ENCODE data around the gene COG5.

COG5 gene

GRCh38 chr7:107304636-107305035 is 259.1 kb downstream of the COG5 start:
- TF ChIP-seq ZNF112 (tag by site-specific recombination; IDR thresholded peaks at IDR 0.05) (no peak), SP7 (tag by site-specific recombination; IDR thresholded peaks at IDR 0.05) (no peak), ZNF501 (tag by site-specific recombination; IDR thresholded peaks at IDR 0.05) (no peak)

GRCh38 chr7:107304063-107304462 is 259.7 kb downstream of the COG5 start:
- Histone ChIP-seq H3K4me3 (ENCODE audit: low read depth, low read length) (no peak overlapping the region), H3K27ac (ENCODE audit: extremely low read depth, low read depth, low read length) (no peak overlapping the region), H3K36me3 (ENCODE audit: control insufficient read depth in 2 of 2, insufficient read depth in 1 of 2, low read length in 2 of 2) (no peaks in the 10 kb centered on the region), H3K9me3 (ENCODE audit: control insufficient read depth, insufficient read depth, low read depth, low read length) (no peaks in the 10 kb centered on the region), H3K4me1 (ENCODE audit: control insufficient read depth, insufficient read depth, low read length) (no peaks in the 10 kb centered on the region)
- ChIA-PET CTCF (no interaction called here), POLR2A (no interaction called here)
- TF ChIP-seq ZNF292 (tag by site-specific recombination; IDR thresholded peaks at IDR 0.05; ENCODE audit: borderline replicate concordance, low read depth): no peak

More at GRCh38 chr7:107304636-107305035, 259.1 kb downstream of the COG5 start:
- ChIA-PET POLR2A (no interaction called here), CTCF (interaction anchor here (0.6 kb wide), 1 partner anchor 1392 kb away, joined by 3 read pairs; no protein-coding TSS in a partner anchor)
- no peaks in the 10 kb centered on the region for H3K9me3 ChIP-seq (ENCODE audit: control insufficient read depth, insufficient read depth, low read depth, low read length)
- H3K4me3 ChIP-seq (ENCODE audit: low read depth, low read length): no peak overlapping the region
- H3K36me3 ChIP-seq (ENCODE audit: control insufficient read depth in 2 of 2, insufficient read depth in 1 of 2, low read length in 2 of 2): no peaks in the 10 kb centered on the region
- no peaks in the 10 kb centered on the region for H3K4me1 ChIP-seq (ENCODE audit: control insufficient read depth, insufficient read depth, low read length)
- H3K27ac ChIP-seq (ENCODE audit: extremely low read depth, low read depth, low read length): no peak overlapping the region

- H3K4me1 ChIP-seq (ENCODE audit: control insufficient read depth, insufficient read depth, low read length): no peaks in the 10 kb centered on the region
- H3K27ac ChIP-seq (ENCODE audit: extremely low read depth, low read depth, low read length): no peak overlapping the region
- H3K9me3 ChIP-seq (ENCODE audit: control insufficient read depth, insufficient read depth, low read depth, low read length): no peaks in the 10 kb centered on the region
- ChIA-PET CTCF (interaction anchor here (0.5 kb wide), 1 partner anchor 20 kb away, joined by 5 read pairs; no protein-coding TSS in a partner anchor), POLR2A (no interaction called here)
- H3K4me3 ChIP-seq (ENCODE audit: low read depth, low read length): no peak overlapping the region
- no peaks in the 10 kb centered on the region for H3K36me3 ChIP-seq (ENCODE audit: control insufficient read depth in 2 of 2, insufficient read depth in 1 of 2, low read length in 2 of 2)
- no peak for TF ChIP-seq ZFP69B (tag by site-specific recombination; IDR thresholded peaks at IDR 0.05)
- no peak for TF ChIP-seq ZNF624 (tag by site-specific recombination; IDR thresholded peaks at IDR 0.05)
- TF ChIP-seq ZSCAN4 (tag by site-specific recombination; IDR thresholded peaks at IDR 0.05): no peak
- no peak for TF ChIP-seq ZBTB10 (tag by site-specific recombination; IDR thresholded peaks at IDR 0.05)
- no peak for TF ChIP-seq ZNF530 (tag by site-specific recombination; IDR thresholded peaks at IDR 0.05; ENCODE audit: low read depth)
- TF ChIP-seq ZNF302 (tag by site-specific recombination; IDR thresholded peaks at IDR 0.05; ENCODE audit: low read depth): no peak
- TF ChIP-seq ZFP3 (tag by site-specific recombination; IDR thresholded peaks at IDR 0.05; ENCODE audit: low read depth): no peak
- no peak for TF ChIP-seq MEIS1 (CRISPR knock-in tag; IDR thresholded peaks at IDR 0.05; ENCODE audit: borderline replicate concordance)
- no peak for TF ChIP-seq ZNF280D (tag by site-specific recombination; IDR thresholded peaks at IDR 0.05)
- TF ChIP-seq FEZF1 (tag by site-specific recombination; IDR thresholded peaks at IDR 0.05): no peak
- no peak for TF ChIP-seq ZNF514 (tag by site-specific recombination; IDR thresholded peaks at IDR 0.05)
- TF ChIP-seq PBX3 (CRISPR knock-in tag; IDR thresholded peaks at IDR 0.05): no peak
Measured at GRCh38 chr7:107302250-107302847, 261.4 kb downstream of the COG5 start.

Data from HEK293 (cell line).